ENCODE measurements around the gene GAB2. TPM values are rescaled to one million over a fixed set of nuclear protein-coding genes. Genes with fewer than 3 reads are reported as not detected.

Gene GAB2
- total and polyA plus RNA-seq, 10 of the 15 experiments (the other 5 are each of a cell fraction or from before 2014, with no cell fraction given): 0.69 to 12.6 (median 3.8) TPM

DNA sequence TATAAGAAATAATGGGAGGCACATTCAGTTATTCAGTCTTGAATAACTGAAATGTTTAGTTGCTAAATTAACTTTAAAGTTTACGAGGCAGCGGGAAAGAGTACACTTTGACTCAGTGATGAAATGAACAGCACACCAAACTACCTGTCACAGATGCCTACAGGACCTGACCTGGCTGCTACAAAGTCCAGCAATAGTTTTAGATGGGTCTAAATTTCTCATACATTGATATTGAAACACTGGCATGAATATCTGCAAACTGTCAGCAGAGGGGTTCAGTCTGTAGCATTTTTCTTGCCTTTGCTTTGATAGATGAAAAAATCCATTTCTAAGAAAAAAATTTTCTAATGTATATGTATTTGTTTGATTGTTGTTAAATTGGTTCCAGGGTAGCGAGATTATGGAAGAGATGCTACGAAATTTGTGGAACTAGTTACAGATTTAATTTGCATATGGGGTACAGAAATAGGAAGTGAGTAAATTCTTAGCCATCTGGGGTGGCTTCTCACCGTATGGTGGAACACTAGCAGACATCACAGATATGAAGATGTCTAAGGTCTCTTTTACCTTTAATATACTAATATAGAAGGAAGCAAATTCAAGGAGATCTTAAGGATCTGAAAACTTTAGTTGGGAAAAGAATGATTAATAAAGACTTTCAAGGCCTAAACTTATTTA, 20.8 kb upstream of the GAB2 start (continued):
- TF ChIP-seq SPI1 (IDR thresholded peaks at IDR 0.05; ENCODE audit: borderline replicate concordance, insufficient read depth, low read depth, low read length): peak; percentile 87
- TF ChIP-seq RUNX3 (IDR thresholded peaks at IDR 0.05; ENCODE audit: low read length): peak; percentile 8; the same call in 1 of the 2 replicates
- TF ChIP-seq NFIC (IDR thresholded peaks at IDR 0.05; ENCODE audit: low read depth, low read length): no peak

DNA sequence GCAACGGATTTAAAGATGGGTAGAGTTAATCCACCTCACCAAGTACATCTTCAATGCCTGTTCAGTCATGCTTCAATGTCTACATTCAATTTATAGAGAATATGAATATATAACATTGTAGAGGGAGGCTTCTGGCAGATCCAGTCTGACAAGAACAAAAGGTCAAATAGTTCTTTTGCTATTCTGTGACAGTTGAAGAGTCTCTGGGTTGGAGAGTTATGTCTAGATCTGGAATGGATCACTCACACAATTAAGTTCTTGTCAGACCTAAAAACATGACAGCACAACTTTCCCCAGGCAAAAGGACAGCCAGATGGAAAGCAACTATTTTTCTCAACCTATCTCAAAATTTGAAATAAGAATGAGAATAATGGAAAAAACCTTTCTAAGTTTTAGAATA, 15.3 kb upstream of the GAB2 start:
- CTCF ChIA-PET: interaction anchor here (1.6 to 6.6 kb wide), 3 partner anchors 14 to 205 kb away, joined by 8 to 102 read pairs (median 75); partner anchors contain the start of gene GAB2
- H4K20me1 ChIP-seq (ENCODE audit: control insufficient read depth, insufficient read depth): no peaks in the 10 kb centered on the region
- RAD21 ChIA-PET (ENCODE audit: unreplicated experiment): no interaction called here
- FAIRE-seq (no peak), ATAC-seq (no peak), DNase-seq (ENCODE audit: low read depth, low spot score) (no peak)
- no peak overlapping the region for H3K9ac ChIP-seq (ENCODE audit: control insufficient read depth, insufficient read depth, low read length)
- SMC1A ChIA-PET (ENCODE audit: uncharacterized antibody, unreplicated experiment): no interaction called here
- H3K4me2 ChIP-seq (ENCODE audit: control insufficient read depth, insufficient read depth): no peak overlapping the region
- no peaks in the 10 kb centered on the region for H3K9me3 ChIP-seq (replicated peaks; ENCODE audit: control insufficient read depth, insufficient read depth, low read length)
- 97% methylated on average over 1 of the region's 1 CpG for WGBS (ENCODE audit: insufficient coverage, insufficient replicate concordance, low lambda C conversion rate, missing lambda C conversion rate)
- POLR2A ChIA-PET: no interaction called here
- H3K27ac ChIP-seq (ENCODE audit: control insufficient read depth, insufficient read depth): no peak overlapping the region
- no peaks in the 10 kb centered on the region; a peak in 1 of 4 replicates for H3K36me3 ChIP-seq (ENCODE audit: control insufficient read depth in 2 of 2, insufficient read depth in 2 of 2, low read length in 1 of 2)
- H3K79me2 ChIP-seq (ENCODE audit: control insufficient read depth, insufficient read depth, low read length): no peaks in the 10 kb centered on the region
- in situ Hi-C loops (cut with MboI) (no loop called here), intact Hi-C loops (cut with micrococcal nuclease; ENCODE audit: unreplicated experiment) (loop anchor here (1.0 to 2.0 kb wide), 2 partner anchors 16 to 205 kb away; partner anchors contain the start of gene GAB2)
- peaks cover 19% of the 10 kb centered on the region for H3K4me1 ChIP-seq (ENCODE audit: control insufficient read depth, insufficient read depth, low read length)
- no peak overlapping the region for H3K4me3 ChIP-seq
- no peaks in the 10 kb centered on the region for H3K27me3 ChIP-seq (replicated peaks in 1 of 2; ENCODE audit: control insufficient read depth in 2 of 2, insufficient read depth in 2 of 2, low read length in 1 of 2)
- no peak overlapping the region for H2AFZ ChIP-seq (ENCODE audit: control insufficient read depth, low read depth, low read length)
- no TSS peak for BruUV-seq (replicated peaks)
- TF ChIP-seq, protein P1, sequence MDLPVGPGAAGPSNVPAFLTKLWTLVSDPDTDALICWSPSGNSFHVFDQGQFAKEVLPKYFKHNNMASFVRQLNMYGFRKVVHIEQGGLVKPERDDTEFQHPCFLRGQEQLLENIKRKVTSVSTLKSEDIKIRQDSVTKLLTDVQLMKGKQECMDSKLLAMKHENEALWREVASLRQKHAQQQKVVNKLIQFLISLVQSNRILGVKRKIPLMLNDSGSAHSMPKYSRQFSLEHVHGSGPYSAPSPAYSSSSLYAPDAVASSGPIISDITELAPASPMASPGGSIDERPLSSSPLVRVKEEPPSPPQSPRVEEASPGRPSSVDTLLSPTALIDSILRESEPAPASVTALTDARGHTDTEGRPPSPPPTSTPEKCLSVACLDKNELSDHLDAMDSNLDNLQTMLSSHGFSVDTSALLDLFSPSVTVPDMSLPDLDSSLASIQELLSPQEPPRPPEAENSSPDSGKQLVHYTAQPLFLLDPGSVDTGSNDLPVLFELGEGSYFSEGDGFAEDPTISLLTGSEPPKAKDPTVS (IDR thresholded peaks at IDR 0.05; ENCODE audit: low read depth, low read length): no peak
- TF ChIP-seq TCF7 (IDR thresholded peaks at IDR 0.05; ENCODE audit: borderline replicate concordance): no peak
- TF ChIP-seq, protein P2, sequence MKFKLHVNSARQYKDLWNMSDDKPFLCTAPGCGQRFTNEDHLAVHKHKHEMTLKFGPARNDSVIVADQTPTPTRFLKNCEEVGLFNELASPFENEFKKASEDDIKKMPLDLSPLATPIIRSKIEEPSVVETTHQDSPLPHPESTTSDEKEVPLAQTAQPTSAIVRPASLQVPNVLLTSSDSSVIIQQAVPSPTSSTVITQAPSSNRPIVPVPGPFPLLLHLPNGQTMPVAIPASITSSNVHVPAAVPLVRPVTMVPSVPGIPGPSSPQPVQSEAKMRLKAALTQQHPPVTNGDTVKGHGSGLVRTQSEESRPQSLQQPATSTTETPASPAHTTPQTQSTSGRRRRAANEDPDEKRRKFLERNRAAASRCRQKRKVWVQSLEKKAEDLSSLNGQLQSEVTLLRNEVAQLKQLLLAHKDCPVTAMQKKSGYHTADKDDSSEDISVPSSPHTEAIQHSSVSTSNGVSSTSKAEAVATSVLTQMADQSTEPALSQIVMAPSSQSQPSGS (IDR thresholded peaks at IDR 0.05; ENCODE audit: low read length): no peak
- no peak for TF ChIP-seq FOXM1 (IDR thresholded peaks at IDR 0.05; ENCODE audit: low read depth, low read length)
- TF ChIP-seq POU2F2 (IDR thresholded peaks at IDR 0.05; ENCODE audit: borderline replicate concordance, low read depth, low read length): no peak
- TF ChIP-seq ZBED1 (IDR thresholded peaks at IDR 0.05; ENCODE audit: borderline replicate concordance): no peak
- no peak for TF ChIP-seq ZNF217 (IDR thresholded peaks at IDR 0.05)
- TF ChIP-seq, protein P3, sequence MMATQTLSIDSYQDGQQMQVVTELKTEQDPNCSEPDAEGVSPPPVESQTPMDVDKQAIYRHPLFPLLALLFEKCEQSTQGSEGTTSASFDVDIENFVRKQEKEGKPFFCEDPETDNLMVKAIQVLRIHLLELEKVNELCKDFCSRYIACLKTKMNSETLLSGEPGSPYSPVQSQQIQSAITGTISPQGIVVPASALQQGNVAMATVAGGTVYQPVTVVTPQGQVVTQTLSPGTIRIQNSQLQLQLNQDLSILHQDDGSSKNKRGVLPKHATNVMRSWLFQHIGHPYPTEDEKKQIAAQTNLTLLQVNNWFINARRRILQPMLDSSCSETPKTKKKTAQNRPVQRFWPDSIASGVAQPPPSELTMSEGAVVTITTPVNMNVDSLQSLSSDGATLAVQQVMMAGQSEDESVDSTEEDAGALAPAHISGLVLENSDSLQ (IDR thresholded peaks at IDR 0.05): no peak
- TF ChIP-seq, protein P4, sequence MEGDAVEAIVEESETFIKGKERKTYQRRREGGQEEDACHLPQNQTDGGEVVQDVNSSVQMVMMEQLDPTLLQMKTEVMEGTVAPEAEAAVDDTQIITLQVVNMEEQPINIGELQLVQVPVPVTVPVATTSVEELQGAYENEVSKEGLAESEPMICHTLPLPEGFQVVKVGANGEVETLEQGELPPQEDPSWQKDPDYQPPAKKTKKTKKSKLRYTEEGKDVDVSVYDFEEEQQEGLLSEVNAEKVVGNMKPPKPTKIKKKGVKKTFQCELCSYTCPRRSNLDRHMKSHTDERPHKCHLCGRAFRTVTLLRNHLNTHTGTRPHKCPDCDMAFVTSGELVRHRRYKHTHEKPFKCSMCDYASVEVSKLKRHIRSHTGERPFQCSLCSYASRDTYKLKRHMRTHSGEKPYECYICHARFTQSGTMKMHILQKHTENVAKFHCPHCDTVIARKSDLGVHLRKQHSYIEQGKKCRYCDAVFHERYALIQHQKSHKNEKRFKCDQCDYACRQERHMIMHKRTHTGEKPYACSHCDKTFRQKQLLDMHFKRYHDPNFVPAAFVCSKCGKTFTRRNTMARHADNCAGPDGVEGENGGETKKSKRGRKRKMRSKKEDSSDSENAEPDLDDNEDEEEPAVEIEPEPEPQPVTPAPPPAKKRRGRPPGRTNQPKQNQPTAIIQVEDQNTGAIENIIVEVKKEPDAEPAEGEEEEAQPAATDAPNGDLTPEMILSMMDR (IDR thresholded peaks at IDR 0.05 in 2 of 3, conservative IDR thresholded peaks at IDR 0.05 in 1 of 3; ENCODE audit: control insufficient read depth in 2 of 3, extremely low read depth in 1 of 3, insufficient read depth in 1 of 3, low read depth in 3 of 3, low read length in 3 of 3): no peak
- no peak for TF ChIP-seq ZZZ3 (IDR thresholded peaks at IDR 0.05; ENCODE audit: control insufficient read depth, insufficient read length, low read depth)
- TF ChIP-seq HCFC1 (IDR thresholded peaks at IDR 0.05; ENCODE audit: low read length): no peak
- TF ChIP-seq EGR1 (IDR thresholded peaks at IDR 0.05; ENCODE audit: borderline replicate concordance in 1 of 2, low read depth in 2 of 2, low read length in 2 of 2): no peak
- no peak for TF ChIP-seq NFIC (IDR thresholded peaks at IDR 0.05; ENCODE audit: low read depth, low read length)
- no peak for TF ChIP-seq SIX5 (IDR thresholded peaks at IDR 0.05; ENCODE audit: low read depth, low read length, severe bottlenecking)
- TF ChIP-seq NFYA (IDR thresholded peaks at IDR 0.05; ENCODE audit: borderline replicate concordance, low read depth, low read length): no peak
